NB4 (cell line): ENCODE results near the gene ZNF268.

Experiments used
- DNase-seq: peaks from one replicate; pipeline ENCODE4 v3.0.0; 2010; ENCODE audit warnings: low read depth
- H3K4me3 ChIP-seq: one replicate; pipeline ENCODE4 v1.5.1; 2011; ENCODE audit warnings: mild to moderate bottlenecking, low read depth, low read length, moderate library complexity
- MYC ChIP-seq: IDR thresholded peaks from 2 replicates; pipeline ENCODE4 v1.6.1; 2011; ENCODE audit warnings: low read depth, low read length
- POLR2A ChIP-seq: IDR thresholded peaks from 2 replicates; pipeline ENCODE4 v1.6.1; 2011; ENCODE audit warnings: mild to moderate bottlenecking; ENCODE audit not compliant: insufficient read length; ENCODE audit errors: extremely low read depth
- TF ChIP-seq, protein P1 (sequence below): IDR thresholded peaks from 2 replicates; pipeline ENCODE4 v1.6.1; 2011; ENCODE audit warnings: low read depth, low read length
- TF ChIP-seq, protein P2 (sequence below): IDR thresholded peaks from one replicate; pipeline ENCODE4 v1.5.1; 2012; ENCODE audit warnings: low read depth, low read length

The ZNF268 gene

DNA sequence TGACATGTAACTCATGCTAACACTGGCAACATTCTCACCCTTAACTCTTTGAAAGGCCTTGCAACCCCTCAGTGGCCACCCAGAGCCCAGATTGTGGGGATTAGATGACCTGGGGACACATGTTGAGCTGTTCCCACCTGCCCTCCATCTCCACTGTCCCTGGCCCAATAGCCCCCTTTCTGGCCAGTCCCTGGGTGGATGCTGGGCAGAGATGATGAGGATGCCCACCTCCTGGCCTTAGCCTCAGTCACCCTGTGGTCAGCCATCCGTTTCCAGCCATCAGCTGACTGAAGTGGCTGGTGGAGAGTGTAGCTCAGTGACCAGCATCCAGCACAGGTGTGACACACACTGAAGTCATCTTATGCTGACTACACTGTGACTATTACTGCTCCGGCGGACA is 49.7 kb downstream of the ZNF268 start:
- H3K4me3 ChIP-seq: no peak overlapping the region
- TF ChIP-seq, protein P1, sequence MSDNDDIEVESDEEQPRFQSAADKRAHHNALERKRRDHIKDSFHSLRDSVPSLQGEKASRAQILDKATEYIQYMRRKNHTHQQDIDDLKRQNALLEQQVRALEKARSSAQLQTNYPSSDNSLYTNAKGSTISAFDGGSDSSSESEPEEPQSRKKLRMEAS: no peak
- no peak for TF ChIP-seq POLR2A
- no peak for TF ChIP-seq MYC
- TF ChIP-seq, protein P2, sequence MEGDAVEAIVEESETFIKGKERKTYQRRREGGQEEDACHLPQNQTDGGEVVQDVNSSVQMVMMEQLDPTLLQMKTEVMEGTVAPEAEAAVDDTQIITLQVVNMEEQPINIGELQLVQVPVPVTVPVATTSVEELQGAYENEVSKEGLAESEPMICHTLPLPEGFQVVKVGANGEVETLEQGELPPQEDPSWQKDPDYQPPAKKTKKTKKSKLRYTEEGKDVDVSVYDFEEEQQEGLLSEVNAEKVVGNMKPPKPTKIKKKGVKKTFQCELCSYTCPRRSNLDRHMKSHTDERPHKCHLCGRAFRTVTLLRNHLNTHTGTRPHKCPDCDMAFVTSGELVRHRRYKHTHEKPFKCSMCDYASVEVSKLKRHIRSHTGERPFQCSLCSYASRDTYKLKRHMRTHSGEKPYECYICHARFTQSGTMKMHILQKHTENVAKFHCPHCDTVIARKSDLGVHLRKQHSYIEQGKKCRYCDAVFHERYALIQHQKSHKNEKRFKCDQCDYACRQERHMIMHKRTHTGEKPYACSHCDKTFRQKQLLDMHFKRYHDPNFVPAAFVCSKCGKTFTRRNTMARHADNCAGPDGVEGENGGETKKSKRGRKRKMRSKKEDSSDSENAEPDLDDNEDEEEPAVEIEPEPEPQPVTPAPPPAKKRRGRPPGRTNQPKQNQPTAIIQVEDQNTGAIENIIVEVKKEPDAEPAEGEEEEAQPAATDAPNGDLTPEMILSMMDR: no peak
- DNase-seq: no peak

DNA sequence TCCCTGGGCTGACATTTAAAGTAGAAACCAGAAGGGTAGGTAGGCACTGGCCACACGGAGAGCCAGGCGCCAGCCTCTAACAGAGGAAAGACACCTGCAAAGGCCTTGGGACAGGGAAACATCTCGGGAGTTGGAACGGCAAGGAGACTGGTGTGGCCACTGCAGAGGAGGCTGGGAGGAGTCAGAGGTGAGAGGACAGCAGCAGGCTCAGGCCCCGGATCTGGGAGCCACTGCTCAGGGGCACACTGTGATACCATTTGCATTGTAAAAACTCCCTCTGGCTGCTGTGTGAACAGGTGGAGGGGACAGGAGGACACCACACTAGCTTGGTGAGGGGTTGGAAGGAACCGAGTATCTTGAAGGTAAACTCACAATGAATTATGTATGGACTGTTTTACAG is 51.7 kb downstream of the ZNF268 start:
- TF ChIP-seq, protein P1: no peak
- no peak for TF ChIP-seq POLR2A
- no peak for TF ChIP-seq MYC
- TF ChIP-seq, protein P2: no peak
- no peak for DNase-seq
- H3K4me3 ChIP-seq: no peak overlapping the region

DNA sequence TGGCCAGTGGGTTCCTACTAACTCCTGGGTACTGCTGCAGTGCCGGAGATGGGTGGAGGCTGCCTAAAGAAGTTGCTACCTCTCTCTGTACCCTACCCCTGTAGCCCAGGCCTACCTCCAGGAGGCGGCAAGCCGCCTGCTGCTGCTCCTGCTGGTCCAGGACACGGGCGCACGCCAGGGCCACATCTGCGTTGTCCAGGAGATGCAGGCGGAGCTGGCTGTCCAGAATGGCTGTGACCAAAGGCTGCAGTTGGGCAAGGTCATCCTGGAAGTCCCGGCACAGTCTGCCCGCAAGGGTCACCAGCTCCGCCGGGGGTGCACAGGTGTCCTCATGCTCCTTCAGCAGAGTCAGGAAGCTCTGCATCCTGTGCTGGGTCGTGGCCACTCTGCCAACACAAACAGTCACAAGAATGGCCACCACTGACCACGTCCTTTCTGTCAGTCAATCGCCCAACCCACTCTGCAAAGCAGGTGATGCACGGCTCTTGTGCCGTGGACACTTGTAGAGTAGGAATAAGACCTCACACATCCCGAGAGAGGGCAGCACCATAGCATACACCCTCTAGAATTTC is 52.8 kb downstream of the ZNF268 start:
- TF ChIP-seq MYC (no peak), POLR2A (no peak)
- TF ChIP-seq, protein P1: no peak
- TF ChIP-seq, protein P2: no peak
- no peak for DNase-seq
- no peak overlapping the region for H3K4me3 ChIP-seq

DNA sequence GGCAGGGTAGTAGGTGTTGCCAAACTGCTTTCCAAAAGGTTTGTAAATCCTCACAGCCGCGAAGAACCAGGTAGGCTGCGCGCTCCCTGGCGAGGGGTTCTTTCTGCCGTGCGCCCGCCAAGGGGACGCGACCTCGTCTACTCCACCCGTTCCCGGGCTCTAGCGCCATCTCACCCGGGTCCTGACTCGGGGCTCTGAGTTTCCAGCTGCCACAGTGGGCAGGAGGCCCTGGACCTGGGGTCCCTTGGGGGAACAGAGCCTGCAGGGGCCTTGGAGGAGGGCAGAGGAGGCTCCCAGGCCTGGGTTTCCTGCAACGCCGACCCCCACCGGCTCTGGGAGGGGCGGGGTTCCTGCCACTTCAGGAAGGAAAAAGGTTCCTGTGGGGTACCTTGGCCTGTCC is 53.7 kb downstream of the ZNF268 start:
- TF ChIP-seq MYC: no peak
- no peak for TF ChIP-seq POLR2A
- TF ChIP-seq, protein P2: no peak
- TF ChIP-seq, protein P1: no peak
- no peak for DNase-seq
- no peak overlapping the region for H3K4me3 ChIP-seq

DNA sequence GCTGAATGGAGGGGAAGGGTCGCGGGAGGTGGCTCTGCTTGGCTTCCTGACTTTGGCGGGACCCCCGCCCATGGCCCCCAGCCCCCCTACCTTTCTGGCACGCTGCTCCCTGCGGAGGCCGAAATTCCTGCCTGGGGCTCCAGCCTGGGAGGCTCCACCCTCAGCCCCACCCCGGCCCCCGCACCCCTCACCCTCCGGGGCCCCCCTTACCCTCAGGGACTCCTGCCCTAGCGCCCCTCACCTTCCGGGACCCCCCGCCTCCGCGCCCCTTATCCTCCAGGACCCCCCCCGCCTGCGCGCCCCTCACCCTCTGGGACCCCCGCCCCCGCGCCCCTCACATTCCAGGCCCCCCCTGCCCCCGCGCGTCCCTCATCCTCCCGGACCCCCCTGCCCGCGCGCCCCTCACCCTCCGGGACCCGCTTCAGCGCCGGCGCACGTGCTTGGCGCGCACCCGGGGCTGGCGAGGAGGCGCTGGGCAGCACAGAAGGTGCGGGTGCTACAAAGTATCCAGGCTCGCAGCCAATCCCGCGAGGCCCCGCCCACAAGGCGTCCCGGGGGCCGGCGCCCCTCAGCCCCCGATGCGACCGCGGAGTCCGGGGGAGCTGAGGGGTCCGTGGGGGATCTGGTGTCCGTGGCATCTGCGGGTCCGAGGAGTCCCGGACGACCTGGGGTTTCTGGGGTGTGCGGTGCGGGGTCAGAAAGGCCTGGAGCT is 54.3 kb downstream of the ZNF268 start, which contains the start of gene ANHX:
TSS of gene ANHX (minus strand) at position 477 of the 712 bp plus-strand sequence. CDS start 1,521 bp downstream, outside the sequence.
- DNase-seq: no peak
- no peak within 1 kb of the TSS for H3K4me3 ChIP-seq
- TF ChIP-seq, protein P1: no peak
- TF ChIP-seq POLR2A (no peak), MYC (no peak)
- TF ChIP-seq, protein P2: no peak
